GDM1 (cell line): Measurements from ENCODE around the gene CACNA1I.

Experiments used
- DNase-seq: peaks from one replicate; lab custom pipeline; 2025; lab: John Stamatoyannopoulos, UW

Gene CACNA1I

GRCh38 chr22:39535831-39536449, 34.6 kb upstream of the CACNA1I start:
- no peak for DNase-seq

DNA sequence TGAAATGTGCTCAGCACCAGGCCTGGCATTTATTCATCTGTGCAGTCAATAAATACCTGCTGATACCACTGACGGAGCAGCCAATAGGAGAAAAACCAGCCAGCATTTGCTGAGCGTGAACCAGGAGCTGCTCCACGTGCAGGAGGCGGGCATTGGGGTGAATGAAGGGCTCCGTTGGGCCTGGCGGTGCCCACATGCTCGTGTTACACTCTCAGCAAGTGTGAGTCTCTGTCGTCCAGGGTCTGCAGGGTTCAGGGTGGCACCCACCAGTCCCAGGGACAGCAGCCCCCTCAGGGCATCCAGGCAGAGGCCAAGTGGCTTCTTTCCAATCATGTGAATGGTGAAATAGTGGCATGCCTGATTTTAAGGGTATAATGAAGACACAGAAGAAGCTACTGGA, 33.8 kb upstream of the CACNA1I start:
- DNase-seq: no peak

GRCh38 chr22:39537975-39538374, 32.6 kb upstream of the CACNA1I start:
- no peak for DNase-seq

- no peak for DNase-seq
These were observed 27.5 kb upstream of the CACNA1I start for GRCh38 chr22:39543095-39543494.

GRCh38 chr22:39545386-39546365, 24.9 kb upstream of the CACNA1I start:
- DNase-seq: no peak

- no peak for DNase-seq
These were observed 23.5 kb upstream of the CACNA1I start for GRCh38 chr22:39546889-39547586.

DNA sequence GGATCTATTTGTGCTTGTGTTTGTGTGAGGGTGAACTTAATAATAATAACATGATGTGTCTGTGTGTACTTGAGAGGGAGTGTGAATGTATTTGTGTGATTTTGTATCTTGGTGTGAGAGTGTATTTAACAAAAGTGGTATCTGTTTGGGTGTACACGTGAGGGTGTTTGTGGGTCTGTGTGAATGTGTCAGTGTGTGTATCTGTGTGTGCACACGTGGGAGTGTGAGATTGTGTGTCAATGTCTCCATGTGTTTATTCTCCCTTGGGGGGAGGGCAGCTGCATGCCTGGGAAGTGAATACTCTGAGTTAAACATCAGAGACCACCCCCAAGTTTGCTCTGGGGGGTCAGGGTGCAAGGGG, 23.0 kb upstream of the CACNA1I start:
- DNase-seq: no peak

GRCh38 chr22:39553429-39553828, 17.1 kb upstream of the CACNA1I start:
- no peak for DNase-seq

- DNase-seq: no peak
These were observed 16.4 kb upstream of the CACNA1I start for GRCh38 chr22:39554151-39554550.

DNA sequence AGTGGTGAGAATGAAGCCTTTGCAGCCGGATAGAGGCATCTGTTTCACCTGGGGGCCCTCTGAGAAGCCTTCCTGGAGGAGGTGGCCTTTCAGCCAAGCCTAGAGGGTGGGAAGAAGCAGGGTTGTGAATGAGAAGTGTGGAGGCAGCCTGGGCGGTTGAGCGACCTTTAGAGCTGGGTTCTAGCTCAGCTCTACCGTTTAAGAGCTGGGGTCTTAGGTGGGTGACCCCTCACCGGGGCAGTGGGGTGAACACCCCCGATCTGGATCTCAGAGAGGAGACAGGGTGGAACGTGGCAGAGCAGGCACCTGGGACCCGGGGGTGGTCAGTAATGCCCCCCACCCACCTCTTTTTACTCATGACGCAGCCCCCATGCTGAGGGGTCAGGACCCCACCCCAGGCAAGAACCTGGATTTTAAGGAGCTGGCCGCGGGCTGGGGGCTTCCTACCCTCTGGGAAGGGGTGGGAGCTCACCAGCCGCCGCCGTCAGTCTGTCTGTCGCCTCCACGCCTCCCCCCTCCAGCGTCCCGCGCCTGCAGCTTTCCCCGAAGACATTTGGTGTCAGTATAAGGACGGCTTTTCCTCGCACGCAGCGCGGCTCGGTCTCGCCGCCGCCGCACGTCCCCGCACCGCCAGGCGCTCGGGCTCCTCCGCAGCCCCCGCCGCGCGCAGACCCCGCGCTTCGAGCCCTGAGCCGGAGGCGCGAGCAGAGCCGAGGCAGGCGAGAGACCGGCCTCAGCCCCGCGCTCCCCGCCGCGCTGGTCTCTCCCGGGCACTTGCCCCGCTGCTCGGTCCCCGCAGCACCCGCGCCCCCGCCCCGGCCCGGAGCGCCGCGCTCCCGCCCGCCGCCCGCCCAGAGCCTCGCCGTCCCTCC, 13.3 kb upstream of the CACNA1I start:
- DNase-seq: no peak

DNA sequence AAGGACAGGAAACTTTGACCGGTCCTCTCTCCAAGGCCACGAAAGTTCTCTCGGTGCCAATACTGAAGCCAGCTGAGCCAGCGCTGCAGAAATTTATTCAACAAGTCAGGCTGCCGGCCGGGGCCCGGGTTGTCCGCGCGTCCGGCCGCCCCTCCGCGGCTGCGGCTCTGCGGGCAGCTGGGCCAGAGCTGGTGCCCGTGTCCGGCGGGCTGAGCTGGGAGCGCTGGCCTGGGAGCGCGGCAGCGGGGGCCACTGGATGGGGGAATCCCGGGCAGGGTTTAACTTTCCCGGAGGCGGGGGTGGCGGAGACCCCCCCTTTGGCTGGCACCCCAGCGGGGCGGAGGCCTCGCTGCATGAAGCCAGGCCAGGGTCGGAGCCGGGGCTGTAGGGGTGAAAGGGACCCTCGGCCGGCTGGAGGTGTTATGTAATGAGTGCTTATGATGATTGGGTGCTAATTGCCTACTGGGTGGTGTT, 12.3 kb upstream of the CACNA1I start:
- no peak for DNase-seq

DNA sequence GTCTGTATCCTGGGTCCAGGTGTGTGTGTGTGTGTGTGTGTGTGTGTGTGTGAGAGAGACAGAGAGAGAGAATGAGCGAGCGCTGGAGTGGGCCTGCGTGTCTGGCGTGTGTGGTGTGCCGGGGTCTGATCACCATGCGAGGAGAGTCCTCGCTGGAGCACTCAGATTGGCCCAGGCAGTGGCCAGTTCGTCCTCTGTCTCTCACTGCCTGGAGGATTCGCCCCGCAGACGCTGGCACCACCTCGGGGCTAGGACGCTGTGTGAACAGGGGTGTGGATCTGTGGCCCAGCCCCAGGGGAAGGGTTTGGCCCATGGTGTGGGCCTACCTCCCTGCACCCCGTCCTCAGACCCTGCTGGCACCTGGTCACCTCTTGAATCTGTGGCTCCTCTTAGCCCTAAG, 11.6 kb upstream of the CACNA1I start:
- no peak for DNase-seq

DNA sequence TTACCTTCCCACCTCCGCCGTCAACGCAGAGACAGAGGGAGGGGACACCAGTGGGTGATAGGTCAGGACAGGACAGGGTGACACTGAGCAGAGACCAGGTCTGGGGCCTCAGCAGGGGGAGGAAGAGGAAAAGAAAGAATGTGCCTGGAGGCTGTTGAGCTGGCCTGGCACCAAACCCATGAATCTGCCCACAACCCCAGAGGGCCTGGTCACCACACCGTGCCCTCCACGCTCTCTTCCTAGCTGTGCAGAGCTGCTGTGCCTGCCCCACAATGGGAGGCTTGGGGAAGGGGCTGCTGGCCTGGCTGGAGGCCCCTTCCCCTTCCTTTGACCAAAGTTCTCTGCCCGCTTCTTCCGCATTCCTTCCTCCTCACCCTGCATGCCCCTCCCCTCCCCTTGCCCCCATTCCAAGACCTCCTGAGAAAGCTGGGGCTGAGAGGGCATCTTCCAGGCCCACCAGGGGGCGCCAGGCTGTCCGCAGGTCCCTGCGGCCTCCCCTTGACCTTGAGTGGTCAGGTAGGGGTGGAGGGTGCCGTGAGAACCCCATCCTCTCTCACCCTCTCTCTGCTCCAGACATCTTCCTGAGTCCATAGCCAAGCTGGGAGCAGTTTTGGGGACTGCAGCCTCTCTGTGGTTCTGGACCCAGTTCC, 11.0 kb upstream of the CACNA1I start:
- no peak for DNase-seq

GRCh38 chr22:39560127-39560526, 10.4 kb upstream of the CACNA1I start:
- DNase-seq: no peak

DNA sequence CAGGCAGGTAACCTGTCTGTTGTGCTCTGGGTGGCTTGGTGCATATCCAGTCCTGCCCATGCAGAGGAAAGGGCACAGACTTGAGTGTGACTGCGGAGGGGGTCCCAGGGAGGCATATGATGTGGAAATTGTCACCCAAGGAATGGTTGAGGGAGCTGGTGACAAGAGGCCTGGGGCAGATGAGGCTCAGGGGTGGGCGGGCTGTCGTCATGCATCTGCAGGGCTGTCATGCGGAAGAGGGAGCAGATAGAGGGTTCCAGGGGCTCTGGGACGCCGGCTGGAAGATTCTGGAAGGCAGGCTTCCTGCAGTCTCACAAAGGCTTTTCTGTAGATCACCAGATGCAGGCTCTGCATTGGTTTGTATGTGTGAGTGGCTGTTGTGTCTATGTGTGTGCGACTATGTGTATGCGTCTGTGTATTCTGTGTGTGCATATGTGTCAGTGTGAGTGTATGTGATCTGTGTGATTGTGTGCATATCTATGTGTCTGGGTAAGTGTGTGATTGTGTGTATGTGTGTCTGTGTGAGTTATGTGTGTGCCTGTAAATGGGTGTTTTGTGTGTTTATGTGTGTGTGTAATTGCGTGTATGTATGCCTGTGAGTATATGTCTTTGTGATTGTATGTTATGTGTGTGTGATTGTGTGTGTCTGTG, 7.6 kb upstream of the CACNA1I start:
- no peak for DNase-seq

GRCh38 chr22:39563571-39564428, 6.8 kb upstream of the CACNA1I start:
- no peak for DNase-seq

DNA sequence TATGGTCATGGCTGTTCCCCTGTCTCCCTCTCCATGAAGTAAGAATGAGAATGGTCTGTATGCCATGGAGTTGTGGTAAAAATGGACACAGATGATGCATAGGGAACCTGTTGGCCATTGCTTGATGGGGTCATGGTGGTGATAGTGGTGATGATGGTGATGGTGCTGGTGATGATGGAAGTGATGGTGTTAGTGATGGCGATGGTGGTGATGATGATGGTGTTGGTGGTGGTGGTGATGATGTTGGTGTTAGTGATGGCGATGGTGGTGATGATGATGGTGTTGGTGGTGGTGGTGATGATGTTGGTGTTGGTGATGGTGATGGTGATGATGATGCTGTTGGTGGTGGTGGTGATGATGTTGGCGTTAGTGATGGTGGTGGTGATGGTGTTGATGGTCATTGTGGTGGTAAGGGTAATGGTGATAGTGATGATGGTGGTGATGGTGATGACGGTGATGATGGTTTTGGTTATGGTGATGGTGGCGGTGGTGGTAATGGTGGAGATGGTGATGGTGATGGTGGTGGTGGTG, 5.1 kb upstream of the CACNA1I start:
- no peak for DNase-seq

DNA sequence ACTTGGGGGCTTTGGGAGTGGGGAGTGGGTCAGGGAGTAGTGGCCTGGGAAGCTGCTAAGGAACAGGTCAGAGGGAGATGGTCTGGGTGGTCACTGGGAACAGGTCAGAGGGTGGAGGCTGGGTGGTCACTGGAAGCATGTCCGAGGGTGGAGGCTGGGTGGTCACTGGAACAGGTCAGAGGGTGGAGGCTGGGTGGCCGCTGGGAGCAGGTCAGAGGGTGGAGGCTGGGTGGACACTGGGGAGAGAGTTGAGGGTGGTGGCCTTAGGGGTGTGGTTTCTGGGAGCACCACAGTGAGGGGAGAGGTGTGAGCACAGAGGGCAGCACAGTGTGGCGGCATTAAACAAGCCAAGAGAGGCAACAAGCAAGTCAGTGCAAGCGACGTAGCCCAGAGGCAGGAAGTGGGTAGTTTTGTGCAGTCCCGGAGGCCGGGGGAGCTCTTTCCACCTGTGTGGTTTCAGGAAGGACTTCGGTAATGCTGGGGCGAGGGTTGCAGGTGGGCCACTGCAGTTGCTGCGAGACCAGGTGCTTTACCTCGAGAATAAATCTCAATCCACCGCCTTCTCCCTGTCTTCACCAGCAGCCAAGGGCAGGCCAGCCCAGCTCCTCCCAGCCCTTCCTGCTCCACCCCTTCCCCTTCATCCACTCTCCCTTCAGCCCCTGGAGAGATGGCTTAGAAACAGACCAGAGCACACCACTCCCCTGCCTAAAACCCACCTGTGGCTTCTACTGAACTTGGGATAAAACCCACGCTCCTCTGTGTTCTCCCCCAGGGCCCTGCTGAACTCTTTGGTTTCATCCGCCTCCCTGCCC, 3.2 kb upstream of the CACNA1I start:
- no peak for DNase-seq
